Measurements from ENCODE around the gene TMX3.

- TF ChIP-seq, protein P1, sequence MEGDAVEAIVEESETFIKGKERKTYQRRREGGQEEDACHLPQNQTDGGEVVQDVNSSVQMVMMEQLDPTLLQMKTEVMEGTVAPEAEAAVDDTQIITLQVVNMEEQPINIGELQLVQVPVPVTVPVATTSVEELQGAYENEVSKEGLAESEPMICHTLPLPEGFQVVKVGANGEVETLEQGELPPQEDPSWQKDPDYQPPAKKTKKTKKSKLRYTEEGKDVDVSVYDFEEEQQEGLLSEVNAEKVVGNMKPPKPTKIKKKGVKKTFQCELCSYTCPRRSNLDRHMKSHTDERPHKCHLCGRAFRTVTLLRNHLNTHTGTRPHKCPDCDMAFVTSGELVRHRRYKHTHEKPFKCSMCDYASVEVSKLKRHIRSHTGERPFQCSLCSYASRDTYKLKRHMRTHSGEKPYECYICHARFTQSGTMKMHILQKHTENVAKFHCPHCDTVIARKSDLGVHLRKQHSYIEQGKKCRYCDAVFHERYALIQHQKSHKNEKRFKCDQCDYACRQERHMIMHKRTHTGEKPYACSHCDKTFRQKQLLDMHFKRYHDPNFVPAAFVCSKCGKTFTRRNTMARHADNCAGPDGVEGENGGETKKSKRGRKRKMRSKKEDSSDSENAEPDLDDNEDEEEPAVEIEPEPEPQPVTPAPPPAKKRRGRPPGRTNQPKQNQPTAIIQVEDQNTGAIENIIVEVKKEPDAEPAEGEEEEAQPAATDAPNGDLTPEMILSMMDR (IDR thresholded peaks at IDR 0.05; ENCODE audit: insufficient read depth, low read depth, low read length) = peak; percentile 53
- no peak for TF ChIP-seq EZH2 (IDR thresholded peaks at IDR 0.05; ENCODE audit: insufficient read depth, low read length)
Measured at GRCh38 chr18:68660354-68661183, 54.3 kb downstream of the TMX3 start.

Data from astrocyte (in vitro differentiated cells and primary cell).